Activated T-cell treated with anti-CD3 and anti-CD28 coated beads, Interleukin-2, amount 50 U/mL, for 4 hours (primary cell): ENCODE measurements around the gene TNFRSF14. TPM values are rescaled to one million over a fixed set of nuclear protein-coding genes. Genes with fewer than 3 reads are reported as not detected.

Source experiments
- ATAC-seq, 2 donors: fragments of 200-7000 bp; cut with Tn5 transposase; one replicate each; pipeline ENCODE4 v1.10.0; 2021
- DNase-seq: peaks from one replicate; pipeline ENCODE4 v3.0.0-alpha.2; 2020
- H3K27me3 Mint-ChIP-seq: one replicate; pipeline ENCODE4 v1.8.0; 2021; ENCODE audit warnings: low read depth, mixed read lengths
- H3K36me3 Mint-ChIP-seq: one replicate; pipeline ENCODE4 v1.8.0; 2022; ENCODE audit warnings: mixed read lengths; ENCODE audit not compliant: insufficient read depth
- H3K4me1 Mint-ChIP-seq: one replicate; pipeline ENCODE4 v1.8.0; 2021; ENCODE audit warnings: low read depth, mixed read lengths
- H3K4me3 Mint-ChIP-seq: one replicate; pipeline ENCODE4 v1.8.0; 2021; ENCODE audit warnings: mild to moderate bottlenecking, moderate library complexity, mixed read lengths
- H3K9me3 Mint-ChIP-seq: one replicate; pipeline ENCODE4 v1.8.0; 2021; ENCODE audit warnings: mixed read lengths
- total RNA-seq, 3 donors: library from RNA; stranded (reverse); gene quantifications; one replicate each; pipeline ENCODE4 v1.2.1, GENCODE V29; 2021

TNFRSF14 gene
- total RNA-seq, 3 donors from 2014 or later = 99.3 to 164 (median 114) TPM

GRCh38 chr1:2587071-2587859 is 31.1 kb downstream of the TNFRSF14 start:
- H3K36me3 Mint-ChIP-seq = no peaks in the 10 kb centered on the region
- H3K9me3 Mint-ChIP-seq = no peaks in the 10 kb centered on the region
- peak overlapping the region; percentile 76 for H3K4me3 Mint-ChIP-seq
- H3K27me3 Mint-ChIP-seq = no peaks in the 10 kb centered on the region
- peak; percentile 1 to 3 for ATAC-seq
- no peak for DNase-seq
- H3K4me1 Mint-ChIP-seq = peaks cover 33% of the 10 kb centered on the region

GRCh38 chr1:2587860-2588571 is 31.8 kb downstream of the TNFRSF14 start:
- ATAC-seq = no peak
- no peak for DNase-seq
- H3K36me3 Mint-ChIP-seq = no peaks in the 10 kb centered on the region
- peaks cover 29% of the 10 kb centered on the region for H3K4me1 Mint-ChIP-seq
- peak overlapping the region; percentile 76 for H3K4me3 Mint-ChIP-seq
- no peaks in the 10 kb centered on the region for H3K9me3 Mint-ChIP-seq
- H3K27me3 Mint-ChIP-seq = no peaks in the 10 kb centered on the region

- Mint-ChIP-seq H3K27me3 (no peaks in the 10 kb centered on the region), H3K36me3 (no peaks in the 10 kb centered on the region), H3K9me3 (no peaks in the 10 kb centered on the region), H3K4me1 (peaks cover 21% of the 10 kb centered on the region), H3K4me3 (peak overlapping the region; percentile 38)
- no peak for ATAC-seq
- no peak for DNase-seq
Observed at GRCh38 chr1:2588661-2589430, 32.7 kb downstream of the TNFRSF14 start.

- no peak overlapping the region for H3K4me3 Mint-ChIP-seq
- H3K9me3 Mint-ChIP-seq = no peaks in the 10 kb centered on the region
Observed at GRCh38 chr1:2589431-2590232, 33.5 kb downstream of the TNFRSF14 start.

GRCh38 chr1:2590233-2591141 is 34.3 kb downstream of the TNFRSF14 start:
- DNase-seq (no peak), ATAC-seq (no peak)
- no peaks in the 10 kb centered on the region for H3K36me3 Mint-ChIP-seq
- no peak overlapping the region for H3K4me3 Mint-ChIP-seq
- H3K4me1 Mint-ChIP-seq = peaks cover 5% of the 10 kb centered on the region
- H3K9me3 Mint-ChIP-seq = no peaks in the 10 kb centered on the region
- no peaks in the 10 kb centered on the region for H3K27me3 Mint-ChIP-seq

More at GRCh38 chr1:2589431-2590232, 33.5 kb downstream of the TNFRSF14 start:
- DNase-seq (no peak), ATAC-seq (no peak)
- Mint-ChIP-seq H3K36me3 (no peaks in the 10 kb centered on the region), H3K27me3 (no peaks in the 10 kb centered on the region), H3K4me1 (peaks cover 13% of the 10 kb centered on the region)

- Mint-ChIP-seq H3K9me3 (no peaks in the 10 kb centered on the region), H3K27me3 (no peaks in the 10 kb centered on the region), H3K36me3 (no peaks in the 10 kb centered on the region), H3K4me1 (peaks cover 5% of the 10 kb centered on the region), H3K4me3 (no peak overlapping the region)
- ATAC-seq = no peak
- DNase-seq = no peak
Observed at GRCh38 chr1:2591233-2591580, 35.0 kb downstream of the TNFRSF14 start.

- Mint-ChIP-seq H3K4me3 (no peak overlapping the region), H3K9me3 (no peaks in the 10 kb centered on the region), H3K36me3 (no peaks in the 10 kb centered on the region), H3K27me3 (no peaks in the 10 kb centered on the region), H3K4me1 (peaks cover 5% of the 10 kb centered on the region)
- no peak for DNase-seq
- ATAC-seq = no peak
Observed at GRCh38 chr1:2591581-2592261, 35.5 kb downstream of the TNFRSF14 start.

GRCh38 chr1:2592672-2593071 is 36.5 kb downstream of the TNFRSF14 start:
- peaks cover under 1% of the 10 kb centered on the region for H3K27me3 Mint-ChIP-seq
- peak; percentile 14 to 19 for ATAC-seq
- H3K4me1 Mint-ChIP-seq = peaks cover 5% of the 10 kb centered on the region
- H3K4me3 Mint-ChIP-seq = peak overlapping the region; percentile 49
- no peaks in the 10 kb centered on the region for H3K9me3 Mint-ChIP-seq
- DNase-seq = no peak
- H3K36me3 Mint-ChIP-seq = no peaks in the 10 kb centered on the region

- DNase-seq = no peak
- Mint-ChIP-seq H3K9me3 (no peaks in the 10 kb centered on the region), H3K27me3 (peaks cover 3% of the 10 kb centered on the region), H3K4me1 (peaks cover 3% of the 10 kb centered on the region), H3K4me3 (no peak overlapping the region), H3K36me3 (no peaks in the 10 kb centered on the region)
- ATAC-seq = no peak
Observed at GRCh38 chr1:2593251-2593878, 37.2 kb downstream of the TNFRSF14 start.

GRCh38 chr1:2594001-2594640 is 38.0 kb downstream of the TNFRSF14 start:
- Mint-ChIP-seq H3K36me3 (no peaks in the 10 kb centered on the region), H3K4me1 (peaks cover 3% of the 10 kb centered on the region), H3K4me3 (no peak overlapping the region), H3K9me3 (peaks cover 4% of the 10 kb centered on the region), H3K27me3 (peaks cover 3% of the 10 kb centered on the region)
- no peak for DNase-seq
- ATAC-seq = no peak

- Mint-ChIP-seq H3K4me3 (no peak overlapping the region), H3K9me3 (peaks cover 4% of the 10 kb centered on the region), H3K27me3 (peaks cover 3% of the 10 kb centered on the region), H3K4me1 (peaks cover 3% of the 10 kb centered on the region), H3K36me3 (no peaks in the 10 kb centered on the region)
- ATAC-seq = no peak
- DNase-seq = peak; percentile 3
Observed at GRCh38 chr1:2594641-2595131, 38.5 kb downstream of the TNFRSF14 start.

- Mint-ChIP-seq H3K36me3 (no peaks in the 10 kb centered on the region), H3K4me1 (peaks cover 3% of the 10 kb centered on the region), H3K4me3 (no peak overlapping the region), H3K27me3 (peaks cover 3% of the 10 kb centered on the region), H3K9me3 (peaks cover 4% of the 10 kb centered on the region)
- ATAC-seq = no peak
- DNase-seq = peak; percentile 4
Observed at GRCh38 chr1:2595261-2595811, 39.2 kb downstream of the TNFRSF14 start.
